ENCODE data around the gene RNASE12.

GRCh38 chr14:20592574-20592973 lies 1.4 kb upstream of the RNASE12 start:
- no peak for TF ChIP-seq POLR2A (IDR thresholded peaks at IDR 0.05; ENCODE audit: low read depth, low read length)
- no peak for TF ChIP-seq TAF1 (IDR thresholded peaks at IDR 0.05; ENCODE audit: low read depth, low read length)
- TF ChIP-seq POLR2AphosphoS5 (IDR thresholded peaks at IDR 0.05; ENCODE audit: low read depth, low read length) = no peak
